Measurements from ENCODE around the gene SPC24. TPM values are rescaled to one million over a fixed set of nuclear protein-coding genes. Genes with fewer than 3 reads are reported as not detected.

Gene SPC24
- 164 and 193 TPM in 2 replicates for total RNA-seq (2014; rRNA removed; shearing (Covaris generic))

GRCh38 chr19:11155373-11156120 lies at the start of gene SPC24:
Gene SPC24, minus strand, starts transcription at chr19:11155782. Its CDS starts 6 bp downstream, at chr19:11155776.

DNA sequence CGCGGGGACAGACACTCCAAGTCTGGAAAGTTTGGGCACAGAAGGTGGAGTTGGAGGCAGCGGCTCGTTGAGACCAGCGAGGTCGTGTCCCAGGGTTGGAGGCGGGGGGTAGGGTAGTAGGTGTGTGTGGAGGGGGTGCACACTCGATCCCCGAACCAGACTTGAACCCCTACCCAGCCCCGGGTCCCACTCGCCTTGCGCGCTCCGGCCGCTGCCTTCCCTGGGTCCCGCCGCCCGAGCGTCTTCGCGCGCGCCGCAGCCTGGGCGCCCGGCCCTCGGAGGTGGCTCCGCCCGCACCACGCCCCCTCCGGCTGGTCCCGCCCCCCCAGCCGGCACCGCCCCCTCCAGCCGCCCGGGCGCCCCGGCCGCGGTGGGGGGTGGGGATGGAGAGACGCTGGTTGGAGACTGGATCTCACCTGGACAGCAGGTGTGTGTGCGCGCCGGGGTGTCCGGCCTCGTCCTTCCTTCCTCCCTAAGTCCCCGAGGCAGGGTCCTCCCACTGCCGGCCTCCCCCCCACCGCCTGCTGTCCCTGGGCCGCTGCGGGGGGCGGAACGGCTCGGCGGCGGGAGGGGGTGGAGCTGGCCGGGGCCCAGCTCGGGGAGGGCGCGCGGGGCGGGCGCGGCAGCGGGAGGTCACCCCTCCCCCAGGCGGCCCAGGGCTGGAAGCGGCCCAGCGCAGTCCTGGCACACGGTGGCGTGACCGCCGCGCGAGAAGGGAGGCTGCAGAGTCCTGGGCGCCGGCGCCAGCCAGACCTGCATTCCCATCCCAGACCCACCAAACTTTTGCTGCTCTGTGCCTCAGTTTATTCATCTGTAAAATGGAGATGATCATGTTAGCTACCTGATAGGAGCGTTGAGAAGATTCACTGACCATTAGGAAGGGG lies 42.0 kb upstream of the SPC24 start, which contains the start of gene KANK2:
TSS of gene KANK2 (minus strand) at position 255 of the 884 bp plus-strand sequence. CDS start 3,034 bp downstream, outside the sequence.

Other genes with a start within 250 kb of the SPC24 start
- gene YIPF2, start 227.1 kb downstream of the SPC24 start, total RNA-seq (2014; rRNA removed; shearing (Covaris generic)), result 86.8 and 88.2 TPM in 2 replicates
- gene TIMM29, start 227.0 kb downstream of the SPC24 start, total RNA-seq (2014; rRNA removed; shearing (Covaris generic)), result 49.9 and 52.5 TPM in 2 replicates
- 218 and 226 TPM in 2 replicates for gene SMARCA4, start 194.8 kb downstream of the SPC24 start, total RNA-seq (2014; rRNA removed; shearing (Covaris generic))
- 198 and 231 TPM in 2 replicates for gene LDLR, start 66.3 kb downstream of the SPC24 start, total RNA-seq (2014; rRNA removed; shearing (Covaris generic))
- gene KANK2, start 41.8 kb upstream of the SPC24 start, total RNA-seq (2014; rRNA removed; shearing (Covaris generic)), result 56.0 and 56.1 TPM in 2 replicates
- gene ANGPTL8, start 83.8 kb upstream of the SPC24 start, total RNA-seq (2014; rRNA removed; shearing (Covaris generic)), result not detected in 2 replicates
- 12.0 and 14.5 TPM in 2 replicates for gene DOCK6, start 106.7 kb upstream of the SPC24 start, total RNA-seq (2014; rRNA removed; shearing (Covaris generic))
- not detected in 2 replicates for gene TSPAN16, start 140.4 kb upstream of the SPC24 start, total RNA-seq (2014; rRNA removed; shearing (Covaris generic))
- gene RAB3D, start 183.9 kb upstream of the SPC24 start, total RNA-seq (2014; rRNA removed; shearing (Covaris generic)), result 4.9 and 5.8 TPM in 2 replicates
- gene TMEM205, start 190.5 kb upstream of the SPC24 start, total RNA-seq (2014; rRNA removed; shearing (Covaris generic)), result 97.9 and 98.7 TPM in 2 replicates
- gene CCDC159, start 190.7 kb upstream of the SPC24 start, total RNA-seq (2014; rRNA removed; shearing (Covaris generic)), result 4.4 and 4.9 TPM in 2 replicates
- 10.2 and 18.4 TPM in 2 replicates for gene PLPPR2, start 199.7 kb upstream of the SPC24 start, total RNA-seq (2014; rRNA removed; shearing (Covaris generic))
- 2.1 and 4.8 TPM in 2 replicates for gene SWSAP1, start 218.9 kb upstream of the SPC24 start, total RNA-seq (2014; rRNA removed; shearing (Covaris generic))
- 7.6 and 9.4 TPM in 2 replicates for gene EPOR, start 228.5 kb upstream of the SPC24 start, total RNA-seq (2014; rRNA removed; shearing (Covaris generic))